Measurements from ENCODE around the gene MMP24OS. TPM values are rescaled to one million over a fixed set of nuclear protein-coding genes. Genes with fewer than 3 reads are reported as not detected.
A peak's percentile ranks its signal among the peaks of the same experiment; 100 is the strongest.
"Not testable (repeated sequence)": the region's sequence is repeated elsewhere in the genome, so short reads cannot be mapped to it uniquely, and the experiment has no call there.

Gene MMP24OS
- total and polyA plus RNA-seq, 10 donors = 18.6 to 68.6 (median 39.6) TPM

DNA sequence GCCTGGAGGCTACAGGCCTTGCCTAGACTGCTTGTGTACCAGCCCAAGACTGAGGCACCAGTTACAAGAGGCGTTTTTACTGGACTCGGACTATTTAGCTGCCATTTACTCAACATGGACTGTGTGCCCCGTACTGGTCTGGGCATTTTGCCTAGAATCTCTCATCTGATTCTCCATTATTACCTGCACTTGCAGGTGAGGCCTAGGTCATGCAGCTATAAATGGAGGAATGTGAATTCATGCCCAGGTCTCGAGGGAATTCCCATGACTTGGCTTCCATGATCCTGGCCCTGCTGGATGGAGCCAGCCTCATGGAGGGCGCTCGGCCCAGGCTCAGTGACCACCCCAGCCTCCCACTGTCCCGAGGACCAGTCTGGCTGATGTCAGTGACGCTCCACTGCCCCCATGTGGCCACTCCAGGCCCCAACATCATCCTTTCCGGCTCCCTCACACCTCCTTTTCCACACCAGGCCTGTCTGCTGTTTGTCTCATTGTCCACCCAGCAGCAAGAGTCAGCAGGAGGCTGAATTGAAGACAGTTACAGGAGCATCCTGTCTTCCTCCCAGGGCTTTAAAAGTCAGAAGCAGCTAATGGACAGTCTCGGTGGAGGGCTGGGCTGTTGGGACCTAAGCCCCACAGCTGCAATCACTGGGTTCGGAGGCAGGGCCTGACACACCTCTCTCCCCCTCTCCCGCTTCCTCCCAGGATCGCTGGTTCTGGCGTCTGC lies 8.7 kb downstream of the MMP24OS start:
- intact Hi-C loops (cut with DNase I; ENCODE audit: low total_unique reads) = no loop called here
- Histone ChIP-seq H3K27me3 (replicated peaks in 1 of 7) (no peaks in the 10 kb centered on the region), H3K36me3 (peaks cover 0 to 98% (median 39%) of the 10 kb centered on the region in 6 donors), H3K27ac (peak overlapping the region in 1 of 8 donors; percentile 8), H3K4me1 (peaks cover 0 to 6% (median 0%) of the 10 kb centered on the region in 6 donors), H3K4me3 (no peak overlapping the region), H3K9me3 (no peaks in the 10 kb centered on the region)
- no peak for DNase-seq
- WGBS, 5 donors = 64 to 78% (median 66%) methylated on average over 12 to 14 of the region's 14 CpGs
- TF ChIP-seq POLR2AphosphoS5 (IDR thresholded peaks at IDR 0.05) (peak; percentile 32 to 48 (median 37)), POLR2A (IDR thresholded peaks at IDR 0.05) (no peak)
- TF ChIP-seq, protein P1, sequence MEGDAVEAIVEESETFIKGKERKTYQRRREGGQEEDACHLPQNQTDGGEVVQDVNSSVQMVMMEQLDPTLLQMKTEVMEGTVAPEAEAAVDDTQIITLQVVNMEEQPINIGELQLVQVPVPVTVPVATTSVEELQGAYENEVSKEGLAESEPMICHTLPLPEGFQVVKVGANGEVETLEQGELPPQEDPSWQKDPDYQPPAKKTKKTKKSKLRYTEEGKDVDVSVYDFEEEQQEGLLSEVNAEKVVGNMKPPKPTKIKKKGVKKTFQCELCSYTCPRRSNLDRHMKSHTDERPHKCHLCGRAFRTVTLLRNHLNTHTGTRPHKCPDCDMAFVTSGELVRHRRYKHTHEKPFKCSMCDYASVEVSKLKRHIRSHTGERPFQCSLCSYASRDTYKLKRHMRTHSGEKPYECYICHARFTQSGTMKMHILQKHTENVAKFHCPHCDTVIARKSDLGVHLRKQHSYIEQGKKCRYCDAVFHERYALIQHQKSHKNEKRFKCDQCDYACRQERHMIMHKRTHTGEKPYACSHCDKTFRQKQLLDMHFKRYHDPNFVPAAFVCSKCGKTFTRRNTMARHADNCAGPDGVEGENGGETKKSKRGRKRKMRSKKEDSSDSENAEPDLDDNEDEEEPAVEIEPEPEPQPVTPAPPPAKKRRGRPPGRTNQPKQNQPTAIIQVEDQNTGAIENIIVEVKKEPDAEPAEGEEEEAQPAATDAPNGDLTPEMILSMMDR (IDR thresholded peaks at IDR 0.05 in 8 of 11, conservative IDR thresholded peaks at IDR 0.05 in 3 of 11) = peak; percentile 46 to 81 (median 71)

DNA sequence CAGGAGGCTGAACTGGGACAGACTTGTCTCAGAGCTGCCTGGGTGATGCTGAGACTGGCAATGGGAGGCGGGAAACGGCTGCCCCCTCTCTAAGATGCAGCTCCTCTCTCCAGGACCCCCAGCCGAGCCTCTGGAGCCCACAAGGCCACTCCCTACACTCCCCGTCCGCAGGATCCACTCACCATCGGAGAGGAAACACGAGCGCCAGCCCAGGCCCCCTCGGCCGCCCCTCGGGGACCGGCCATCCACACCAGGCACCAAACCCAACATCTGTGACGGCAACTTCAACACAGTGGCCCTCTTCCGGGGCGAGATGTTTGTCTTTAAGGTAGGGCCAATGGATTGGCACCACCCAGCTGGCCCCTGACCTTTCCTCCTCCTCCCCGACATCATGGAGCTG lies 10.8 kb downstream of the MMP24OS start:
- intact Hi-C loops (cut with DNase I; ENCODE audit: low total_unique reads) = no loop called here
- 94 to 98% (median 95%) methylated on average over 14 to 16 of the region's 16 CpGs for WGBS, 5 donors
- peaks cover 0 to 96% (median 39%) of the 10 kb centered on the region in 6 donors for H3K36me3 ChIP-seq
- no peak overlapping the region for H3K27ac ChIP-seq
- no peak for DNase-seq
- peaks cover 0 to 6% (median 0%) of the 10 kb centered on the region in 6 donors for H3K4me1 ChIP-seq
- no peaks in the 10 kb centered on the region for H3K9me3 ChIP-seq
- TF ChIP-seq, protein P1 (IDR thresholded peaks at IDR 0.05 in 8 of 11, conservative IDR thresholded peaks at IDR 0.05 in 3 of 11) = no peak
- TF ChIP-seq POLR2AphosphoS5 (IDR thresholded peaks at IDR 0.05) (no peak), POLR2A (IDR thresholded peaks at IDR 0.05) (no peak)
- H3K27me3 ChIP-seq (replicated peaks in 1 of 7) = no peaks in the 10 kb centered on the region
- no peak overlapping the region for H3K4me3 ChIP-seq

DNA sequence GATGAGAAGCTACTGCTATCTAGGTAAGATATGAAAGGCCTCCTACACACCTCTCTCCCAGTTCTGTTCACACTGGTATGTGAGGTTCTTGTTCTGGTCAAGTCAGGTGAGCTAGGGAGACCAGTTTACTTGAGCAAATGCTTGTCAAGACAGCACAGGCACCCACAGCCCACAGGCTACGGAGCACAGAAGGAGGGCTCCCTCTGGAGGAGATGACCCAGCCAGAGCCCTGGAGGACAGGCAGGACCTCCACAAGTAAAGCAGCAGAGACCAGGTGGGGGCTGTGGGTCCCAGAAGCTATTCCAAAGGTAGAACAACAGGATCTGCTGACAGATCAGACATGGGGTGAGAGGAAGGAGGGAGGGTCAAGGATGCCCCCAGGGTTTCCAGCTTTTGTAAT lies 13.2 kb downstream of the MMP24OS start:
- H3K27me3 ChIP-seq (replicated peaks in 1 of 7) = no peaks in the 10 kb centered on the region
- 70 to 80% (median 73%) methylated on average over 1 of the region's 1 CpG for WGBS, 5 donors
- TF ChIP-seq POLR2AphosphoS5 (IDR thresholded peaks at IDR 0.05) = no peak
- H3K4me3 ChIP-seq = no peak overlapping the region
- H3K4me1 ChIP-seq = peaks cover 0 to 6% (median 0%) of the 10 kb centered on the region in 6 donors
- intact Hi-C loops (cut with DNase I; ENCODE audit: low total_unique reads) = no loop called here
- no peak for DNase-seq
- peaks cover 0 to 95% (median 28%) of the 10 kb centered on the region in 6 donors for H3K36me3 ChIP-seq
- no peaks in the 10 kb centered on the region for H3K9me3 ChIP-seq
- no peak overlapping the region for H3K27ac ChIP-seq

DNA sequence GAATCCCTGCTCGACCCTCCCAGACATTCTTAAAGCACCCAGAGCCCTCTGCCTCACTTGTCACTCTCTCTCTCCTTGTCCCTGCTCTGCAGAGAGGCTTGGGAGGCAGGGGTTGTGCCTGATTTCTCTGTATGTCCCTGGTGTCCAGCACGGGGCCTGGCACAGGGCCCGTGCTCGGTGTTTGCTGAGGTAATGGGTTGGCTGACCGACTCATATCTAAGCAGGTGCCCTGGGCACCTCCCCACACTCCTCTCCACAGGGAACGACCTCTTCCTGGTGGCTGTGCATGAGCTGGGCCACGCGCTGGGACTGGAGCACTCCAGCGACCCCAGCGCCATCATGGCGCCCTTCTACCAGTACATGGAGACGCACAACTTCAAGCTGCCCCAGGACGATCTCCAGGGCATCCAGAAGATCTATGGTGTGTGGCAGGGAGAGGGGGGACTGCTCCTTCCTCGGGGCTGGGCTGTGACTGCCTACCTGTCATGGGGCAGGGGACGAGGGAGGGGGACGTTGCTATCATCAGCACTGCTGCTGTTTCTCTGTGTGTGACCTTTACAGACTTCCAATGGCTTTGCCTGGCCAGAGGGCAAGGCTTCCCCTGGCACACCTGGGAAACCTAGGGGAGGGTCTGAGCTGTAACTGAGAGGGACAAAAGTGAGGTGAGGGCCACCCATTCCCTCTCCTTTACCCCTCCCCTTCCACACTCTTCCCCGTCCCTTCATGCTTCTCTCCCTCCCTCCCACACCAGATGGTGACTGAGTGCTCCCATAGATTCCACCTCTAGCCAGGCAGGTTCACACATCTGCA lies 14.2 kb downstream of the MMP24OS start:
- no peak for DNase-seq
- H3K36me3 ChIP-seq = peaks cover 0 to 92% (median 28%) of the 10 kb centered on the region in 6 donors
- H3K4me1 ChIP-seq = no peaks in the 10 kb centered on the region
- intact Hi-C loops (cut with DNase I; ENCODE audit: low total_unique reads) = no loop called here
- no peaks in the 10 kb centered on the region for H3K9me3 ChIP-seq
- 79 to 93% (median 88%) methylated on average over 16 to 17 of the region's 17 CpGs for WGBS, 5 donors
- TF ChIP-seq POLR2AphosphoS5 (IDR thresholded peaks at IDR 0.05) = peak in 1 of 3 donors; percentile 6
- TF ChIP-seq, protein P1 (IDR thresholded peaks at IDR 0.05 in 8 of 11, conservative IDR thresholded peaks at IDR 0.05 in 3 of 11) = no peak
- H3K4me3 ChIP-seq = no peak overlapping the region
- H3K27me3 ChIP-seq (replicated peaks in 1 of 7) = no peaks in the 10 kb centered on the region
- no peak overlapping the region for H3K27ac ChIP-seq

DNA sequence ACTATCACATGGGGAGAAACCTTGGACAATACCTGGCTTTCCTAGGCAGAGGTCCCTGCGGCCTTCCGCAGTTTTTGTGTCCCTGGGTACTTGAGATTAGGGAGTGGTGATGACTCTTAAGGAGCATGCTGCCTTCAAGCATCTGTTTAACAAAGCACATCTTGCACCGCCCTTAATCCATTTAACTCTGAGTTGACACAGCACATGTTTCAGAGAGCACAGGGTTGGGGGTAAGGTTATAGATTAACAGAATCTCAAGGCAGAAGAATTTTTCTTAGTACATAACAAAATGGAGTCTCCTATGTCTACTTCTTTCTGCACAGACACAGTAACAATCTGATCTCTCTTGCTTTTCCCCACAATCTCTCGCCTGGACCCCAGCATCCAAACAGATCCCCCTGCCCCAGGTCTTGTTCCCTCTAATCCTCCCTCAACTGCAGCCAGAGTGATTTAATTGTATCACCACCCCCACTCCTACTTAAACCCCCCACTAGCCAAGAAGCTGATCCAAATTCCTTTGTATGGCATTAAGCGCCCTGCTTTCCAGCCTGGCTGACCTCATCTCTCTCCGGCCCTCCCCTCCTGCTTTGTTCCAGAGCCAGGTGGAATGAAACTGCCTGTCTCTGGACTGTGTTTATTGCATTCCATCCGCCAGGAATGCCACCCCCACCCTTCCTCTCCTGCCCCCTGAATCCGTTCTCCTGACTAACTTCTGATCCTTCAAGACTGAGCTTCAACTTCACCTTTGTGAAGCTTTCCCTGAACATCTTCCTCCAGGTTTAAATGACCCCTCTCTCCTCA lies 15.0 kb downstream of the MMP24OS start:
- H3K36me3 ChIP-seq = peaks cover 0 to 88% (median 22%) of the 10 kb centered on the region in 6 donors
- H3K4me1 ChIP-seq; DNase-seq; H3K4me3 ChIP-seq; H3K27ac ChIP-seq; intact Hi-C loops (cut with DNase I; ENCODE audit: low total_unique reads); H3K27me3 ChIP-seq (replicated peaks in 1 of 7); H3K9me3 ChIP-seq: not testable (repeated sequence)
- 85 to 97% (median 93%) methylated on average over 5 of the region's 8 CpGs for WGBS, 5 donors

DNA sequence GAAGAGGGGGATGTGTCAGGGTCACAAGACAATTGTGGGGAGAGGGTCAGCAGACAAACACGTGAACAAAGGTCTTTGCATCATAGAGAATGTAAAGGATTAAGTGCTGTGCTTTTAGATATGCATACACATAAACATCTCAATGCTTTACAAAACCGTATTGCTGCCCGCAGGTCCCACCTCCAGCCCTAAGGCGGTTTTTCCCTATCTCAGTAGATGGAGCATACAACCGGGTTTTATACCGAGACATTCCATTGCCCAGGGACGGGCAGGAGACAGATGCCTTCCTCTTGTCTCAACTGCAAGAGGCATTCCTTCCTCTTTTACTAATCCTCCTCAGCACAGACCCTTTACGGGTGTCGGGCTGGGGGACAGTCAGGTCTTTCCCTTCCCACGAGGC lies 15.6 kb downstream of the MMP24OS start:
- H3K27me3 ChIP-seq (replicated peaks in 1 of 7); intact Hi-C loops (cut with DNase I; ENCODE audit: low total_unique reads); H3K9me3 ChIP-seq; DNase-seq; H3K27ac ChIP-seq; H3K4me3 ChIP-seq; H3K4me1 ChIP-seq: not testable (repeated sequence)
- 69 to 83% (median 75%) methylated on average over 7 to 8 of the region's 10 CpGs for WGBS, 5 donors
- H3K36me3 ChIP-seq = peaks cover 0 to 87% (median 16%) of the 10 kb centered on the region in 6 donors
